ENCODE measurements around the gene LRRC1. TPM values are rescaled to one million over a fixed set of nuclear protein-coding genes. Genes with fewer than 3 reads are reported as not detected.

Gene LRRC1
- total RNA-seq, 4 donors from 2014 or later: 71.0 to 151 (median 91.6) TPM

- Histone ChIP-seq H3K4me1 (no peaks in the 10 kb centered on the region), H3K4me3 (no peak overlapping the region), H3K9me3 (no peaks in the 10 kb centered on the region), H3K36me3 (peaks cover 0 to 15% (median 5%) of the 10 kb centered on the region in 4 donors), H3K27me3 (no peaks in the 10 kb centered on the region), H3K27ac (no peak overlapping the region)
- TF ChIP-seq POLR2AphosphoS5 (IDR thresholded peaks at IDR 0.05) (no peak), POLR2A (IDR thresholded peaks at IDR 0.05) (no peak), CTCF (IDR thresholded peaks at IDR 0.05) (no peak), EP300 (IDR thresholded peaks at IDR 0.05; ENCODE audit: low read depth) (no peak)
- WGBS, 2 donors (ENCODE audit: low coverage in 1 of 2): 79 to 84% methylated on average over 2 of the region's 2 CpGs
- intact Hi-C loops (cut with DNase I; ENCODE audit: low total_unique reads): no loop called here
- DNase-seq: no peak
- in situ Hi-C loops (cut with MboI; ENCODE audit: low pct_ligation_motif_present in 1 of 4, low pct_unique_long_range_greater_than_20kb in 1 of 4, low sequenced_read_pairs in 3 of 4): no loop called here
Observed at GRCh38 chr6:53898026-53898795, 103.4 kb downstream of the LRRC1 start.

- intact Hi-C loops (cut with DNase I; ENCODE audit: low total_unique reads): no loop called here
- Histone ChIP-seq H3K36me3 (peaks cover 0 to 18% (median 8%) of the 10 kb centered on the region in 4 donors), H3K27me3 (no peaks in the 10 kb centered on the region), H3K27ac (no peak overlapping the region), H3K4me3 (no peak overlapping the region), H3K4me1 (no peaks in the 10 kb centered on the region), H3K9me3 (no peaks in the 10 kb centered on the region)
- no peak for DNase-seq
- TF ChIP-seq POLR2A (IDR thresholded peaks at IDR 0.05) (no peak), EP300 (IDR thresholded peaks at IDR 0.05; ENCODE audit: low read depth) (no peak), CTCF (IDR thresholded peaks at IDR 0.05) (no peak)
- 97 to 100% methylated on average over 4 to 5 of the region's 5 CpGs for WGBS, 2 donors (ENCODE audit: low coverage in 1 of 2)
- in situ Hi-C loops (cut with MboI; ENCODE audit: low pct_ligation_motif_present in 1 of 4, low pct_unique_long_range_greater_than_20kb in 1 of 4, low sequenced_read_pairs in 3 of 4): no loop called here
Observed at GRCh38 chr6:53899512-53899911, 104.7 kb downstream of the LRRC1 start.

- Histone ChIP-seq H3K36me3 (peaks cover 0 to 21% (median 5%) of the 10 kb centered on the region in 4 donors), H3K9me3 (no peaks in the 10 kb centered on the region), H3K27ac (no peak overlapping the region), H3K27me3 (no peaks in the 10 kb centered on the region), H3K4me1 (no peaks in the 10 kb centered on the region), H3K4me3 (no peak overlapping the region)
- in situ Hi-C loops (cut with MboI; ENCODE audit: low pct_ligation_motif_present in 1 of 4, low pct_unique_long_range_greater_than_20kb in 1 of 4, low sequenced_read_pairs in 3 of 4): no loop called here
- intact Hi-C loops (cut with DNase I; ENCODE audit: low total_unique reads): no loop called here
- WGBS, 2 donors (ENCODE audit: low coverage in 1 of 2): 82 to 97% methylated on average over 2 of the region's 2 CpGs
- DNase-seq: no peak
- no peak for TF ChIP-seq POLR2AphosphoS5 (IDR thresholded peaks at IDR 0.05)
- no peak for TF ChIP-seq POLR2A (IDR thresholded peaks at IDR 0.05)
- no peak for TF ChIP-seq CTCF (IDR thresholded peaks at IDR 0.05)
- TF ChIP-seq EP300 (IDR thresholded peaks at IDR 0.05; ENCODE audit: low read depth): no peak
Observed at GRCh38 chr6:53903357-53903756, 108.6 kb downstream of the LRRC1 start.

- Histone ChIP-seq H3K27me3 (no peaks in the 10 kb centered on the region), H3K27ac (no peak overlapping the region), H3K4me3 (no peak overlapping the region), H3K9me3 (no peaks in the 10 kb centered on the region), H3K4me1 (no peaks in the 10 kb centered on the region), H3K36me3 (peaks cover 0 to 18% (median 3%) of the 10 kb centered on the region in 4 donors)
- 84 to 94% methylated on average over 3 of the region's 3 CpGs for WGBS, 2 donors (ENCODE audit: low coverage in 1 of 2)
- TF ChIP-seq POLR2A (IDR thresholded peaks at IDR 0.05): no peak
- TF ChIP-seq EP300 (IDR thresholded peaks at IDR 0.05; ENCODE audit: low read depth): no peak
- TF ChIP-seq POLR2AphosphoS5 (IDR thresholded peaks at IDR 0.05): no peak
- no peak for TF ChIP-seq CTCF (IDR thresholded peaks at IDR 0.05)
- no peak for DNase-seq
- in situ Hi-C loops (cut with MboI; ENCODE audit: low pct_ligation_motif_present in 1 of 4, low pct_unique_long_range_greater_than_20kb in 1 of 4, low sequenced_read_pairs in 3 of 4) (no loop called here), intact Hi-C loops (cut with DNase I; ENCODE audit: low total_unique reads) (no loop called here)
Observed at GRCh38 chr6:53906103-53906502, 111.3 kb downstream of the LRRC1 start.
